IPS-NIHi11 (cell line): ENCODE measurements around the gene HLA-DQB1.
"Not testable (repeated sequence)": the region's sequence is repeated elsewhere in the genome, so short reads cannot be mapped to it uniquely, and the experiment has no call there.

Experiments
- DNase-seq: peaks from one replicate; pipeline ENCODE4 v3.0.0; 2012; ENCODE audit warnings: mixed read lengths, low spot score

The HLA-DQB1 gene

DNA sequence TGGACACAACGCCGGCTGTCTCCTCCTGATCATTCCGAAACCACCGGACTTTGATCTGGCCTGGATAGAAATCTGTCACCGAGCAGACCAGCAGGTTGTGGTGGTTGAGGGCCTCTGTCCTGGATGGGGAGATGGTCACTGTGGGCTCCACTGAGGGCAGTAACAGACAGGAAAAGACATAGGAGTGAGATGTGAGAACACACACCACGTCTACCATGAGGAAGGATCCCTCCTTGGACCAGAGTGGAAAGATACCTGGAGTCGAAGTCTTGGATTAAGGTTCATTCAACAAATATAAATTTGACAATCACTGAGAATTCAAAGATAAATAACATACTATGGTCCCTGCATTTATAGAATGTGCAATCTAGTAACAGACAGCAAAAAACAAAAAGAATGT is 4.4 kb downstream of the HLA-DQB1 start:
- DNase-seq, result no peak

DNA sequence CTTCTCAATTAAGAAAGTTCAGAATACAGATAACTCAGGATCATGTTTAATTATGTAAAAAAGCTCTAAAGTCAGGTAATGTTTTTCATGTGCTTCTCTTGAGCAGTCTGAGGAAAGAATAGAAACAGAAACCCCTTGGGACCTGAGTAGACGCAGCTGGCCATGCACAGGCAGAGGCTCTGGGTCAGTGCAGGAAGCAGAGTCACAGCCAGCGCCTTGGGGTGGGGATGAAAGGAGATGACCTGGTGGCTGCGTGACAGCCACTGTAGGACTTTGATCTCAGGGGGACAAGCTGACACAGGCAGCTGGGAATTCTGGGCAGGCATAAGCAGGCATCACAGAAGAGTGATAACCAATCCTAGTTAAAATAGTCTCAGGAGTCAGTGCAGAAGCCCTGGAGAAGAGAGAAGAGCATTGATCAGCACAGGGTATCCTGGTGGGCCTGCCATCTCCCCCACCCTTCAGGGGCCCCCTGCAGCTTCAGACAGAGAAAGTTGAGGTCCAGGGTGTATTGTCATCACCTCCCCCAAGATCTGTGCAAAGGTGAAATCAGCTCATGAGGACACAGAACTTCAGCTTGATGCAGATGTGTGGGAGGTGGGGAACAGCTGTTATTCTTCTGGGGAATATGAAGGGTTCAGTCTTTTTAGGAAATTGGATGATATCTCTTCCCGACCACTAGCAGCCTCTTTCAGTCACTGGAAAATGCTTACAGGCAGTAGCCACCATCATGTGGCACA is 6.4 kb downstream of the HLA-DQB1 start:
- no peak for DNase-seq

DNA sequence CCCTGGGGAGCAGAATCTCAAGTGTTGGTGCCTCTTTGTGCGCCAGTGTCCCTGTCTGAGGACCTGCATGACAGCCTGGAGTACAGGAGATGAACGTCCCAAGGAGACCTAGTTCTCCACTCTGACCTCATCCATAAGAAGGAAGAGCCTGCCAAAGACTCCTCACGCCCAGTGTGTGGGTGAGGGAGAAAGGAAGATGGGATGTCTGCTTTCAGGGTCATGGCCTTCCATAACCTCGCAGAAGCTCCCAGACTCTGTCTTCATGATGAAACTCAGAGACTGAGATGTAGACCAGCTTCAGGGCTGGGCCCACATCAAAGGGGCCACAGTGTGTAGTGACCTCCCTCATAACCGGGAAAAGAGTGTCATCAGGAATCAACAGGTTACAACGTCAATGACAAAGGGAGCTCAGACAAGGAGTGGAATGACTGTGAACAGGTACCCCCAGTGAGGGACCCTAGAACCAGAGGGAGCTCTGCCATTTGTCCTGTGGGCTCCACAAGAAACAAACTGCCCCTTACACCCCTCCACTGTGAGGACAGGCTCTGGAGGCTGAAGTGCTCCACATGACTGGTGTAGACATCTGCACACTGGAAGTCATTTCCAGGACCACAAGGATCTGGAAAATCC is 8.1 kb downstream of the HLA-DQB1 start:
- no peak for DNase-seq

GRCh38 chr6:32657819-32658218 is 8.6 kb downstream of the HLA-DQB1 start:
- DNase-seq, result not testable (repeated sequence)

DNA sequence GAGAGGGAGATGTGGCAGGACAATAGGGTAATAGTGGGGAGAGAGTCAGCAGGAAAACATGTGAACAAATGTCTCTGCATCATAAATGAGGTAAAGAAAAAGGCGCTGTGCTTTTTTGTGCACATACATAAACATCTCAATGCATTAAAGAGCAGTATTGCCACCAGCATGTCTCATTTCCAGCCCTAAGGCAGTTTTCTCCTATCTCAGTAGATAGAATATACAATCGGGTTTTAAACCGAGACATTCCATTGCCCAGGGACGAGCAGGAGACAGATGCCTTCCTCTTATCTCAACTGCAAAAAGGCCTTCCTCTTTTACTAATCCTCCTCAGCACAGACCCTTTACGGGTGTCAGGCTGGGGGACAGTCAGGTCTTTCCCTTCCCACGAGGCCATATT is 9.1 kb downstream of the HLA-DQB1 start:
- not testable (repeated sequence) for DNase-seq

- no peak for DNase-seq
Observed at GRCh38 chr6:32655203-32655710, 11.2 kb downstream of the HLA-DQB1 start.

DNA sequence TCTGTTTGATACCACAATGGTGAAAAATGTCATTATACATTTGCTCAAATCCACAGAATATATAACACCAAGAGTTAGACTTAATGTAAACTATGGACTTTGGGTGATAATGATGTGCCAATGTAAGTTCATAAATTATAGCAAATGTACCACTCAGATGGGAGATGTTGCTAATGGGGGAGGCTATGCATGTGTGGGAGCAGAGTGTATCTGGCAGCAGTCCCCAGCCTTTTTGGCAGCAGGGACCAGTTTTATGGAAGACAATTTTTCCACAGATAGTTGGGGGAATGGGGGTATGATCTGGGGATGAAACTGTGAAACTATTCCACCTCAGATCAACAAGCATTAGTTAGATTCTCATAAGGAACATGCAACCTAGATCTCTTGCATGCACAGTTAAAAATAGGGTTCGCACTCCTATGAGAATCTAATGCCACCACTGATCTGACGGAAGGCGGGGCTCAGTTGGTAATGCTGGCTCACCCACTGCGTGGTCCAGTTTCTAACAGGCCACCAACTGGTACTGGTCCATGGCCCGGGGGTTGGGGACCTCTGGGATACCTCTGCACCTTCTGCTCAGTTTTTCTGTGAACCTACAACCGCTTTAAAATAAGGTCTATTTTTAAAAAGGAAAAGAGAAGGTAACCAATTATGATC is 21.3 kb downstream of the HLA-DQB1 start:
- DNase-seq, result no peak

DNA sequence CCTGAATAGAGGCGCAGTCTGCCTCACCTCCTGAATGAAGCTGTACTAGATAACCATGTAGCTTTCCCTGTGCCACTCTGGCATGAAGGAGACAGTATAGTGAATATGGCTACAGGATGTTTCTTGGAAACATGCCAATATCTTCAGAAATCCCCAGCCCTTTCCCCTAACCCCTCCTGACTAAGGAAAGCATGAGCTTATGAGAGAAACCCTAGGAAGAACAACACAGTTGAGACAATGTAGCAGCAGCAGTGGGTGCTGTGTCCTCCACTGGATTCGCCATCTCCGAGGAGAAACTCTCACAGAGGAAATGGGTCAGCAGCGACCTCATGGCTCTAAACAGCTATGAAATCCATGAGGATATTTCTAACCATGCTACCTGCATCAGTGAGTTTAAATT is 22.6 kb downstream of the HLA-DQB1 start:
- DNase-seq, result no peak

GRCh38 chr6:32642720-32643106 is 23.7 kb downstream of the HLA-DQB1 start:
- no peak for DNase-seq

- not testable (repeated sequence) for DNase-seq
Observed at GRCh38 chr6:32641785-32642719, 24.4 kb downstream of the HLA-DQB1 start.

- no peak for DNase-seq
Observed at GRCh38 chr6:32641122-32641521, 25.3 kb downstream of the HLA-DQB1 start.

DNA sequence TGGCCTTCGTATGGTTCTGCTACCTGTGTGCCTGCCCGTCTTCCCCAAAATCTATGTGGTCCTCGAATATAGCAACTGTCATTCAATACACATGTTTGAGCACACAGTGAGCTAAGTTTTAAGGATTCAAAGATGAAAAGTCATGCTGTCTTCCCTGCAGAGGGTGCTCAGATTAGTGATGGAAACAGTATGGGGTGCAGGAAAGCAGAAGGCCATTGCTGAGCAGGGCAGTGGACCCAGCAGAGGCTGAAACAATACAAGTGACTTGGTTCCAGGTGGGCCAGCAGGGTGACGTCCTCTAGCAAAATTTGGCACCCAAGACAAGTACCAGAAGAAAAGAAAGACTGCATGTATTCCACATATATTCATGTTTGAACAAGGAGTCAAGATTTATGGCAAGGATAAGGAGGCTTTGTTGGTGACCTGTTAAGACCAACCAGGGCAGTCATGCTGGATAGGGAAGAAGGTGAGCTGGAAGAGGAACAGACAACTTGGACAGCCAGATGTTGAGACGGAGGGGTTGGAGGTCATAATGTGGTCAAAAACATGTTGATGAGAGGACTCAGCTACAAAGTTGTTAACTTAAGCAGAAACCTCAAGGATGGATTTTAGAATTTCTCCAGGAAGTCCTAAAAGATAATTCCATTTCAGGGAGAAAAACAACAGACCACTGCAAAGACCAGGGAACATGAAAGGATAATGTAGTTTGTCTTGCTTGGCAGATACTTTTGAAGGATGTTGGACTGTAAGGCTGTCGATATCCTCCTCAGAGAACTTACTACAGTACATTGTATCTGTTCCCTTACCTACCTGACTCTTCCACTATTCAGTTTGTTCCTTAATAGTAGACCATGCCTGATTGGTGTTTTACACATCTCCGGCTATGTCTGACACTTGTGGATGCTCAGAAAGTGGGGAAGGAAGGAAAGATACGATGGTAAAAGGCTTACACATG is 26.7 kb downstream of the HLA-DQB1 start:
- DNase-seq, result no peak

DNA sequence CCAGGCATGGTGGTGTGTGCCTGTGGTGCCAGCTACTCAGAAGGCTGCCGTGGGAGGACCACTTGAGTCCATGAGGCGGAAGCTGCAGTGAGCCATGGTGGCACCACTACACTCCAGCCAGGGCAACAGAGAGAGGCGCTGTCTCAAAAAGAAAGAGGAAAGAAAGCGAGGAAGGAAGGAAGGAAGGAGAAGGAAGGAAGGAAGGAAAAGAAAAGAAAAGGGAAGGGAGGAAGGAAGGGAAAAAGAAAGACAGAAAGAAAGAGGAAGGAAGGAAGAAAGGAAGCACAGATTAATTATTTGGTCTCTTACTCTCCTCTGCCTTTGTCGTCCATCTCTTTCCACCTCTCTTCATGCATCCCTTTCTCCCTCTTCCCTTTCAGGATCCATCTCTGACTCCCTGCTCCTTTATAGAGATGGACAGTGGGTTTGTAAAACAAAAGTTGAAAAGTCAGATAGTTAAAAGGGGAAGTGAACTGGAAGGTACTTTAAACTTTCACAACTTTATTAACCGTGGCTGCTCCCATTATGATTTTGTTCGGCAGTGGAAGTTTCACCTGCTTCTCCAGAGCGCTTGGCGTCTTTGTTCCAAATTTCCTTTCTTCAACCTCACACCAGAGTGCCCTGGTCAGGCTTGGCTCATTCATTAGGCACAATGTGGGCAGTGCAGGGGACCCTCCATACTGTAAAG is 27.8 kb downstream of the HLA-DQB1 start:
- DNase-seq, result no peak

- DNase-seq, result no peak
Observed at GRCh38 chr6:32637883-32638282, 28.6 kb downstream of the HLA-DQB1 start.

DNA sequence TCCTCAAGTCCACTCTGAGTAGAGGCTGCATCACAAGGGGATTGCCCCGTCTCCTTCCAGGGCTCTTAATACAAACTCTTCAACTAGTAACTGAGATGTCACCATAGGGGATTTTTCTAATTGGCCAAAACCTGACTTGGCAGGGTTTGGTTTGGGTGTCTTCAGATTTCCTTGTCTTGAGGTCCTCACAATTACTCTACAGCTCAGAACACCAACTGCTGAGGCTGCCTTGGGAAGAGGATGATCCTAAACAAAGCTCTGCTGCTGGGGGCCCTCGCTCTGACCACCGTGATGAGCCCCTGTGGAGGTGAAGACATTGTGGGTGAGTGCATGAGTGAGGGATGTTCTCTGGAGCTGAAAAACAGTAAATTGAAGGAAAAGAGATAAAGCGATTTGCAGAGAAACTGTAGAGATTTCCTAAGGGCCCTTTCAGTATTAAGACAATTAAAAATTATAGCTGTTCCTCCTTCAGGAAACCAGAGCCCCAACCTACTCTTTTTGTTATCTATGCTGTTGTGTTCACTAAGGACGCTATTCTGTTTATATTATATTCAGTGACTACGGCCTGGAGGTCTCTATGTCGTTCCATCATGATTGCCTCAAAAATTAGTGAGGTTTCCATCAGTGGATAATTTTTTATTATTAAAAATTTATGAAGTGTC is 29.1 kb downstream of the HLA-DQB1 start, which contains the start of gene HLA-DQA1:
Gene HLA-DQA1, plus strand, starts transcription at position 188 of the 662 bp plus-strand sequence. Its CDS starts 53 bp downstream, at position 241.
- DNase-seq, result no peak

- no peak for DNase-seq
Observed at GRCh38 chr6:32635526-32636123, 30.8 kb downstream of the HLA-DQB1 start.

DNA sequence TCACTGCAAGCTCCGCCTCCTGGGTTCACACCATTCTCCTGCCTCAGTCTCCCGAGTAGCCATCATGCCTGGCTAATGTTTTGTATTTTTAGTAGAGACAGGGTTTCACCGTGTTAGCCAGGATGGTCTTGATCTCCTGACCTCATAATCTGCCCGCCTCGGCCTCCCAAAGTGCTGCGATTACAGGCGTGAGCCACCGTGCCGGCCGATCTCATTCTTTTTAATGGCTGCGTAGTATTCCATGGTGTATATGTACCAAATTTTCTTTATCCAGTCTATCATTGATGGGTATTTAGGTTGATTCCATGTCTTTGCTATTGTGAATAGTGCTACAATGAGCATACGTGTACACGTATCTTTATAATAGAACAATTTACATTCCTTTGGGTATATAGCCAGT is 36.7 kb downstream of the HLA-DQB1 start:
- not testable (repeated sequence) for DNase-seq

DNA sequence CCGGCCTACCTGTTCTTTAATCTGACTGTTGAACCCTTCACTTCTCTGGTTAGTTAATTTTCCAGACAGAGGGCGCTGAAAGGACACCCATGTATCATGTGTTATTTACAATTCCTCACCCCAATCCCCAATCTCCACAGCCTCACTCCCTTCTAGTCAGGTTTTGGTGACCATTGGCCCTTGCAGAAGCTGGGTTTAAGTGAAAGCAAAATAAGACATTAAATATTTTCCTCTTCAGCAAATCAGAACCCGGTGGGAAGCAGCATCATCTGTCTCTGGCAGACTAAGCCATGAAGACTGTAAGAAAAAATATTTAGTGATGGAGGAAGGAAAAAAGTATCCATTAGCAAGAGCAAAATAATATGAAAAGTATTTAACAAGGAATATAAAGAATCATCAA is 38.6 kb downstream of the HLA-DQB1 start:
- DNase-seq, result no peak

DNA sequence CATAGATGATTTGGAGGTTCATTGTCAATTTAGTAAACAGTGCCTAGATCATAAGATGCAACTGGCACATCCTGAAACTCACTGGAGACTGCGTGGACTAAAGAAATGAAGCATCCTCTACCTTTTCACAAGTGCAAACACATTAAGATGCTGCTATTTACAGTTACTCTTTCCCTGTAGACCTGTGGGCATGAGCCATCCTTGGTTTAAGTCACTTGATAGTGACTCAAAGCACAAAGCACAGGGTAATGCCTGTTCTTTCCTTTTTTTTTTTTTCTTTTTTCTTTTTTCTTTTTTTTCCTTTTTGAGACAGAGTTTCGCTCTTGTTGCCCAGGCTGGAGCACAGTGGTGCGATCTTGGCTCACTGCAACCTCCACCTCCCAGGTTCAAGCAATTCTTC is 39.2 kb downstream of the HLA-DQB1 start:
- DNase-seq, result no peak
